OCI-LY1 (cell line): ENCODE data around the gene PPIF.

Experiments
- H2AFZ ChIP-seq: fragments of 200-600 bp; sonication (generic), shearing (Covaris generic); 2 replicates; pipeline ENCODE4 v1.6.0; 2014; ENCODE audit warnings: antibody characterized with exemption, mild to moderate bottlenecking, low read length
- H3F3A ChIP-seq: fragments of 200-600 bp; sonication (generic), shearing (Covaris generic); 2 replicates; pipeline ENCODE4 v1.6.0; 2014; ENCODE audit warnings: mild to moderate bottlenecking, antibody characterized with exemption, low read length, moderate library complexity; ENCODE audit not compliant: insufficient read depth
- H3K27ac ChIP-seq: fragments of 200-600 bp; sonication (generic); 2 replicates; pipeline ENCODE4 v1.5.1; 2014; ENCODE audit warnings: low read length, mixed run types, mild to moderate bottlenecking, low read depth; ENCODE audit not compliant: poor library complexity, severe bottlenecking
- H3K27me3 ChIP-seq: fragments of 200-600 bp; sonication (generic); 2 replicates; pipeline ENCODE4 v1.6.0; 2014; ENCODE audit warnings: antibody characterized with exemption, mild to moderate bottlenecking, low read length, moderate library complexity; ENCODE audit not compliant: insufficient read depth
- H3K36me3 ChIP-seq: fragments of 200-600 bp; sonication (generic); 2 replicates; pipeline ENCODE4 v1.6.1; 2014; ENCODE audit warnings: mild to moderate bottlenecking, antibody characterized with exemption, low read length, moderate library complexity, mixed read lengths; ENCODE audit not compliant: insufficient read depth
- H3K4me1 ChIP-seq: fragments of 200-600 bp; sonication (generic); 2 replicates; pipeline ENCODE4 v1.5.1; 2014; ENCODE audit warnings: mild to moderate bottlenecking, low read length, moderate library complexity; ENCODE audit not compliant: insufficient read depth, severe bottlenecking
- H3K4me2 ChIP-seq: fragments of 200-600 bp; sonication (generic), shearing (Covaris generic); 2 replicates; pipeline ENCODE4 v1.6.1; 2014; ENCODE audit warnings: low read length
- H3K4me3 ChIP-seq: fragments of 200-600 bp; sonication (generic); 2 replicates; pipeline ENCODE4 v1.5.1; 2014; ENCODE audit warnings: low read length, low read depth, mild to moderate bottlenecking, mixed read lengths; ENCODE audit not compliant: poor library complexity, severe bottlenecking
- H3K79me2 ChIP-seq: fragments of 200-600 bp; shearing (Covaris generic); 2 replicates; pipeline ENCODE4 v1.6.1; 2016; ENCODE audit warnings: mixed run types, low read length, mixed read lengths; ENCODE audit not compliant: insufficient read depth
- H3K9ac ChIP-seq: fragments of 200-600 bp; sonication (generic), shearing (Covaris generic); 2 replicates; pipeline ENCODE4 v1.6.1; 2014; ENCODE audit warnings: mild to moderate bottlenecking, low read length, mixed read lengths
- H3K9me2 ChIP-seq: fragments of 200-600 bp; sonication (generic), shearing (Covaris generic); 2 replicates; pipeline ENCODE4 v1.6.1; 2014; ENCODE audit warnings: low read depth, mild to moderate bottlenecking, low read length, mixed read lengths
- H3K9me3 ChIP-seq: fragments of 200-600 bp; shearing (Covaris generic); 2 replicates; pipeline ENCODE4 v1.6.1; 2014; ENCODE audit warnings: low read length, mixed read lengths
- H4K20me1 ChIP-seq: fragments of 200-600 bp; sonication (generic), shearing (Covaris generic); 2 replicates; pipeline ENCODE4 v1.6.0; 2016; ENCODE audit warnings: mild to moderate bottlenecking, low read length; ENCODE audit not compliant: insufficient read depth
- EZH2 ChIP-seq: fragments of 200-600 bp; sonication (generic), shearing (Covaris generic); IDR thresholded peaks from 2 replicates; pipeline ENCODE4 v1.8.0; 2017; ENCODE audit warnings: borderline replicate concordance, mixed run types, mild to moderate bottlenecking, antibody characterized with exemption, low read length, moderate library complexity, mixed read lengths
- TF ChIP-seq, protein P1 (sequence below): fragments of 200-600 bp; sonication (generic), shearing (Covaris generic); IDR thresholded peaks from 2 replicates; pipeline ENCODE4 v1.5.1; 2017; ENCODE audit warnings: mild to moderate bottlenecking, antibody characterized with exemption, low read length, moderate library complexity, mixed read lengths

Gene PPIF

GRCh38 chr10:79402625-79402946, 55.3 kb downstream of the PPIF start:
- Histone ChIP-seq H2AFZ (no peak overlapping the region), H4K20me1 (no peaks in the 10 kb centered on the region), H3K27me3 (no peaks in the 10 kb centered on the region), H3K9ac (no peak overlapping the region), H3K79me2 (no peaks in the 10 kb centered on the region), H3K36me3 (no peaks in the 10 kb centered on the region), H3K4me1 (no peaks in the 10 kb centered on the region), H3K27ac (no peak overlapping the region), H3K9me2 (no peaks in the 10 kb centered on the region), H3K9me3 (no peaks in the 10 kb centered on the region), H3K4me3 (no peak overlapping the region), H3K4me2 (no peak overlapping the region), H3F3A (no peaks in the 10 kb centered on the region)
- TF ChIP-seq, protein P1, sequence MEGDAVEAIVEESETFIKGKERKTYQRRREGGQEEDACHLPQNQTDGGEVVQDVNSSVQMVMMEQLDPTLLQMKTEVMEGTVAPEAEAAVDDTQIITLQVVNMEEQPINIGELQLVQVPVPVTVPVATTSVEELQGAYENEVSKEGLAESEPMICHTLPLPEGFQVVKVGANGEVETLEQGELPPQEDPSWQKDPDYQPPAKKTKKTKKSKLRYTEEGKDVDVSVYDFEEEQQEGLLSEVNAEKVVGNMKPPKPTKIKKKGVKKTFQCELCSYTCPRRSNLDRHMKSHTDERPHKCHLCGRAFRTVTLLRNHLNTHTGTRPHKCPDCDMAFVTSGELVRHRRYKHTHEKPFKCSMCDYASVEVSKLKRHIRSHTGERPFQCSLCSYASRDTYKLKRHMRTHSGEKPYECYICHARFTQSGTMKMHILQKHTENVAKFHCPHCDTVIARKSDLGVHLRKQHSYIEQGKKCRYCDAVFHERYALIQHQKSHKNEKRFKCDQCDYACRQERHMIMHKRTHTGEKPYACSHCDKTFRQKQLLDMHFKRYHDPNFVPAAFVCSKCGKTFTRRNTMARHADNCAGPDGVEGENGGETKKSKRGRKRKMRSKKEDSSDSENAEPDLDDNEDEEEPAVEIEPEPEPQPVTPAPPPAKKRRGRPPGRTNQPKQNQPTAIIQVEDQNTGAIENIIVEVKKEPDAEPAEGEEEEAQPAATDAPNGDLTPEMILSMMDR: no peak
- no peak for TF ChIP-seq EZH2

DNA sequence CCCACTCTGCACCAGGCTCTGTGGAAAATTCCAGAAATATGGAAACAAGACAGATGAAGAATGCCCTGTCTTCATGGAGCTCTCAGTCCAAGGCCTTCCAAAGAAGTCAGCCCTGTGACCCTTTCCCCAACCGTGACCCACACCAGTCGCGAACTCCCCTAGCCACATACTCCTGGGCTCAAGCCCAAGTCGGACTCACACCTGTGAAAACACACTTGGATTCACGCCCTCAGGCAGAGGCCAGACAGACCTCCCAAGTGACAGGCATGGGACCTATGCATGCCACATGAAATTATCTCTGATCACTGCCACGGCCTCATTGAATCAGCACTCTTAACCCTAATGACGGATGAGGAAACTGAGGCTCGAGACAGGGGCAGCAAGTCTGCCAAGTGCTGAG, 55.7 kb downstream of the PPIF start:
- H2AFZ ChIP-seq: no peak overlapping the region

GRCh38 chr10:79403441-79404230, 56.4 kb downstream of the PPIF start:
- Histone ChIP-seq H3K79me2 (no peaks in the 10 kb centered on the region), H3K4me1 (no peaks in the 10 kb centered on the region)

More for the DNA sequence above, 55.7 kb downstream of the PPIF start:
- Histone ChIP-seq H3K27me3 (no peaks in the 10 kb centered on the region), H3K36me3 (no peaks in the 10 kb centered on the region), H3K9me2 (no peaks in the 10 kb centered on the region), H3F3A (no peaks in the 10 kb centered on the region), H3K9me3 (no peaks in the 10 kb centered on the region), H4K20me1 (no peaks in the 10 kb centered on the region), H3K79me2 (no peaks in the 10 kb centered on the region), H3K27ac (no peak overlapping the region), H3K4me2 (no peak overlapping the region), H3K4me3 (no peak overlapping the region), H3K4me1 (no peaks in the 10 kb centered on the region), H3K9ac (no peak overlapping the region)
- TF ChIP-seq, protein P1: no peak
- TF ChIP-seq EZH2: no peak

More at GRCh38 chr10:79403441-79404230, 56.4 kb downstream of the PPIF start:
- H4K20me1 ChIP-seq: no peaks in the 10 kb centered on the region
- no peak overlapping the region for H3K9ac ChIP-seq
- H3K4me3 ChIP-seq: no peak overlapping the region
- no peak for TF ChIP-seq EZH2
- TF ChIP-seq, protein P1: no peak
- H3K27me3 ChIP-seq: no peaks in the 10 kb centered on the region; the same call in 1 of the 2 replicates
- H3F3A ChIP-seq: no peaks in the 10 kb centered on the region
- no peak overlapping the region for H2AFZ ChIP-seq
- no peak overlapping the region for H3K27ac ChIP-seq
- H3K36me3 ChIP-seq: no peaks in the 10 kb centered on the region
- H3K4me2 ChIP-seq: no peak overlapping the region
- H3K9me3 ChIP-seq: no peaks in the 10 kb centered on the region
- H3K9me2 ChIP-seq: no peaks in the 10 kb centered on the region
